GM21367 (cell line): ENCODE measurements around the gene PLA2G4E.

Source experiments
- ATAC-seq: cut with Tn5 transposase; IDR thresholded peaks from one replicate; pipeline ENCODE4 v1.9.1; 2021; ENCODE audit not compliant: unreplicated experiment

The PLA2G4E gene

DNA sequence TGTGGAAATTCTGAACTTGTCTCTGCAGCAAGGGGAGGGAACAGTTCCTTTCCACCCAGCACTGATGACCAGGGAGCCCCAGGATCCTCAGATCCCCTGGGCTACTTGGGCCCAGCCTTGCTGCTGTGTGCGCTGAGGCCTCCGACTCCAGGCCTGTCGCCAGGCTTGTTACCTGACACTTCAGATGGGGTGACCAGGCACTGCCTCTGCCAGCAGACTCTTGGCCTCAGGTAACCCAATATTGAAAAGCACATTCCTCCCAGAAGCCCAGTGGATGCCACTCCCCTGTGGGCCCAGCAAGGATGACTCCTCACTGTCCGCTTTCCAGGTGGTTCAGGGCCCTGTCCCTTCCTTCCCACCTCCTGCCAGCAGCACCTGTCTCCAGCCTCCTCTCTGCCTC is 3.5 kb upstream of the PLA2G4E start:
- ATAC-seq, result no peak

DNA sequence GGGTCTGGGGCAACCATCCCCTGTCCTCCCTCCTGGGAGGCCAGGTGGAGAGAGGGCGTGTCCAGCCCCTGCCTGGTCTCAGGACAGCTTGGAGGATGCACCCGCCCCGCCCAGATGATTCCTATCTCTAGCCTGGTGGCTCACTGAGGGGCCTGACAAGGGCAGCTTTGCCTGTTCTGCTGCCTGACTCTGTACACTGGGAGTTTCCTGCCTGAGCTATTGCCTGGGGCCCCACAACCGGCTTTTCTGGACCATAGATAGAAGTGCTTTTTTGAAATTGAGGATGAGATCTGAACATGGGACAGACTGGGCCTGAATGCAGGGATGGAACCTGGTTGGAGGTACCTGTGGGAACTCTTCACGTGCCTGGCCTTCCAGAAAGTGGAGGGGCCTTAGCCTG is 751 bp upstream of the PLA2G4E start:
- ATAC-seq, result no peak

DNA sequence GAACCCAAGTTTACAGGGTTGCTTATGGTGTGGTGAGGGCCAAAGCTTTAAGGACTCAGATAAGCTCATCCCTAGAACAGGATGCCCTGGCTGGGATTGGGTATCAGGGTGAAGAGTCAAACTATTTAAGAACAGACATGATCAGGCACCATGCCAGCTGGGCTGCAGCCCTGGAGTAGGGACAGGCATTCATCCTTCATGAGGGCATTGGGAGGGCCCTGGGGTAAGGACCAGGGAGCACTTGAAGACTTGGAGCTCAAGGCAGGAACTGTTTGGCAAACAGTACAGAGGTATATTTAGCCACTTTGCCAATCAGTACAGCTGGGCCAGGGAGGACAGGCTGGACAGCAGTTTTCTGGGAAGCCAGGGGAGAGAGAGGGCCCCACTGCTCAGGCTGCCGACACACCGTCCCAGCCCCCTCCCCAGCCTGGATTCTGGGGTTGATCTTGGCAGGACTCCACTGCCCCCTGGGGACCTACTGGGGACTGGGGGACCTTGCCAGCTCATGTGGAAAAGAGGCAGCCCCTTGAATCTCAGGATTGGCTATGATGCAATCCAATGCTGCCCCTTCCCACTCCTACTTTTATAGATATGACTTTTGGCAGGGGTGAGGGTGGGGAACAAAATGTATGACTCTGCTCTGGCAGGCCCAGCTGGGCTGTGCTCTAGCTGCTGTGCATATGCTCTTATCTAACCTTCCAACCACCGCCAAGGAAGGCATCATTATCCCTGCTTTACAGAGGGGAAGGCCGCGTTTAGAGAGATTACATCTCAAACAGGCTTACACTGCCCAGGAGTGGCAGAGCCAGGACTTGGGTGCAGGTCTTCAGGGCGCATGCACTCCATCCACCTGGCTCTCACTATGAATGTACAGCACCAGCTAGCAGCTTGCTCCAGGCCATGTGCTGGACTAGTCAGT is 2.3 kb downstream of the PLA2G4E start:
- no peak for ATAC-seq

DNA sequence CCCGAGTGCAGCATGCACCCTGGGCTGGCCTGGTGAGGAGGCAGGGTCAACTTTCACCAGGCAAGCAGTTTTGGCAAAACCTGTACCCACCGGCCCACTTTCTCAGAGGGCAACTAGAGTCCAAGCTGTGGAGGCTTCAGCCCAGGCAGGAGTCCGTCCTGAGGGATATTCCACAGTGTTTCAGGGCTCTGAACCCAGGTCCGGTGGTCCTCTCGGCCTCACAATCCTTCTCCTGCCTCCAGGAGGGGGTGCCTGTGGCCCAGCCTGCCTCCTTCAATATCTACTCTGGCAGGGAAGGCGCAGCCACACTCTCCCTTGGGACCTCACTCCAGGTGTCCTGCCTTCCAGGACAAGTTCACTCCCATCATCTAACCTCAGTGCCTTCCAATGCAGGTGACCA is 3.9 kb downstream of the PLA2G4E start:
- ATAC-seq, result no peak

DNA sequence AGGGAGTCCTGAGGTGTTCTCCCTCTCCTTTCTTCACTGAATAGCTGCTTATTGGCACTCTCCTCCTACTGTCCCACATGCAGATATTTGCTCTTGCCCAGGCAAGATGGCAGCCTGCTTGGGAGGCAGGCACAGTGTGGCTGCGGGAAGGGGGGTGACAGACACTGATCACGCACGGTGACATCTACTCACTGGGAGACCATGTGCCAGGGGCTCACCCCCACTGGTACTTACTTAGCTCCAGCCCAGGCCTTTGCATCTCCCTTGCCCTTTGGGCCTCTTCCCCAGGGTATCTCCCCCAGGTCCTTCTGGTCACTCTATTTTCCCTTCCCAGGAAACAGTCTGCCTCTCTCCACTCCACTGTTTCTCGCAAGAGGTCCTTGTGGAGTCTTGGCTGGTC is 6.4 kb downstream of the PLA2G4E start:
- no peak for ATAC-seq

DNA sequence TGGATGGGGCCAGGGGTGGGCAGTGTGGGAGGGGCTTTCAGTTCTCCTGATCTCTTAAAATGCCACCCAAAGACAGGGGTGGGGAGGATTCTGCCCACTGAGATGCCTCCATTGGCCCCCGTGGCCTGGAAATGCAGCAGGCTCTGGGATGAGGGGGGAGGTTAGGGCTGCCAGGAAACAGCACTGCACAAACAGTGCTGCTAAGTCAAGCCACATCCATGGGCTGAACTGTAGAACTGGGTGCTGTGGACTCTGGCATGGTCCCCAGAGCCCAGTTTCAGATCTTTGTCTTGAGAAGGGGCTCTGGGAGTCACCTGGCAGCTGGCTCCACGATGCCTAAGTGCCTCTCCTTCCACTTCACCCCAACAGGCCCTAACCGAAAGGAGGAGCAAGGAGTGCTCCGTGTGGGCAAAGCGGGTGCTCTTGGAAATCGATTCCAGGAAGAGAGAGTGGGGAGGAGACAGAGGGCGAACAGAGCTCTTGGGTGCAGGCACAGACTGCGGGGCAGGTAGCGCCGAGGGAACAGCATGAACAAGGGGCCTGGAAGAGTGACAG is 7.8 kb downstream of the PLA2G4E start:
- ATAC-seq, result no peak

DNA sequence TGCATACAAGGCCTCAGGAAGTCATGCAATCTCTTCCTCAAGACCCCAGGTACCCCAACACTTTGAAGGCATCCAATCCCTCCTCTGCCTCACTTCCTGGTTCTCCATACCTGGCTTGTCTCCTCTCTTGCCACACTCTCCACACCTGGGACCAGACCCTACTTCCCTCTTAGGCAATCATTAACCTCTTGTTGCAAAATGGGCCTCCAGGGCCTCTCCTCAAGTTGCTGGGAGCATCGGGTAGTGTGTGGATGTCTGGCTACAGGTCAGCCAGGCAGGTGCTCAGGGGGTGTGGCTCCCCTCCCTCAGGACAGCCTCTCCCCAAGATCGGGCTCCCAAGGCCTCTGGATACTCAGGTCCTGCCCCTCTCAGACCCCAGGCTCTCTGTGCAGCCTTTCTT is 8.6 kb downstream of the PLA2G4E start:
- ATAC-seq, result no peak

DNA sequence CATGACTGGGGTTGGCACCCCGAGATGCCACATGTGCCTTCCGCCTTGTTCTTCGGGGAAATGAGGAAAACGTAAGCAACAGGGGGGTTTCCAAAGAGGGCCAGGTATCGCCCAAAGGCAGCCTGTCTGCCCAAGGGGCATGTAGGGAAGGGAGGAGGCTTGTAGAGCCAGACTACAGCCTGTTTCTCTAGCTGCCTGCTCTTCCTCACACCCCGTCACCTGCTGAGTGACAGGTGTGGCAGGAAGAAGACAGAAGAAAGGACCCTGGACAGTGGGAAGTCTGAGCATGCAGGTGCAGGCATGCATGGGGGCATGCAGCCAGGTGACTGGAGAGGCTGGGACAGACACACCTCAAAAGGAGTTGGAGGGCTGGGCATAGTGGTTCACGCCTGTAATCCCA is 9.8 kb downstream of the PLA2G4E start:
- no peak for ATAC-seq

DNA sequence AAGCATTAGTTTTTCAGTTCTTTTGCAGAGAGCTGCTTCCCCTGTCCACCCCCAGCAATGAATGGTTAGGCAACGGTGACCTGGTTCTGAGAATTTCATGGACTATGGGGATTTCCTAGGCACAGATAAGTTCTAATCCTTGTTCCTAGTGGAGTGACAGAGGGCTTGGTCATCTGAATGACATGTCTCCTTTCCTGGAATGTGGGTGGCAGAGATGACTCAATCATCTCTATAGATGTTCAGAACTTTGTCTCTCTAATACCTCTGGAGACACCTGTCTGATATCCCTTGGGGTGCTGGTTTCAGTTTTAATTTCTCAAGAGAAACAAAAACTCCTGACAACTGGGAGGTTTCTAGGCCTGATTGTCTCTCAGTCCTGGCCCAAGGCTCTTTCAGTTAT is 10.4 kb downstream of the PLA2G4E start:
- ATAC-seq, result no peak

DNA sequence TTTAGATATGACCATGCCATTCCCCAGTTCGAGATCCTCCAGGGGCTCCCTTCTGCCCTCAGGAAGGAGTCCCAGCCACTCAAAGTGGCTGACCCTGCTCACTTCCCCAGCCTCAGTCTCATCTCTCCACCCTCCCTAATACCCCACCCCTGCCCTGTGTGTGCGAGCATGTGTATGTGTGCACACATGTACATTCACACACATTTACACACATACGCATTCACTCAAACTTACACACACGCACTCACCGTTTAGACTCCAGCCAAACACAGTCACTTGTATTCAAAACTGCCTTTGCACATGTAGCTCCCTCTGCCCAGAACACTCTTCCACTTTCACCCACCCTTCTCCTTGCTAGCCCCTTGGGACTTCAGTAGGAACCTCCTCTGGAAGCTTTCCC is 11.4 kb downstream of the PLA2G4E start:
- no peak for ATAC-seq

DNA sequence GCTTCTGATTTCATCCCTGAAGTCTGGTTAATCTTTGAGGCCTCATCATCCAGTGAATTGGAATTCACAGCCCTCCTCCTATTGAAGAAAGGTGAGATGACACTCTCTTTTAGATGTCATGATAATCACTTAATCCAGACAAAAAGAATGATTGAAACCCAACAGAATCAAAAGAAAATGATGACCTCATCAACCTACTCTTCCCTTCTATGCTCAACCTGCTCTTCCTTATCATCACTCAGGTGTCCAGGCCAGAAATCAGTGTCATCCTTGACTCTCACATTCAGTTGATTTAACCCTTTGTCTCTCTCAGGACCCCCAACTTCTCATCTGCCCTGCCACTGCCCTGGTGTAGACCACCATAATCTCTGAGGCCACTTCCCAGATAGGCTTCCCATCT is 11.8 kb downstream of the PLA2G4E start:
- ATAC-seq, result no peak

DNA sequence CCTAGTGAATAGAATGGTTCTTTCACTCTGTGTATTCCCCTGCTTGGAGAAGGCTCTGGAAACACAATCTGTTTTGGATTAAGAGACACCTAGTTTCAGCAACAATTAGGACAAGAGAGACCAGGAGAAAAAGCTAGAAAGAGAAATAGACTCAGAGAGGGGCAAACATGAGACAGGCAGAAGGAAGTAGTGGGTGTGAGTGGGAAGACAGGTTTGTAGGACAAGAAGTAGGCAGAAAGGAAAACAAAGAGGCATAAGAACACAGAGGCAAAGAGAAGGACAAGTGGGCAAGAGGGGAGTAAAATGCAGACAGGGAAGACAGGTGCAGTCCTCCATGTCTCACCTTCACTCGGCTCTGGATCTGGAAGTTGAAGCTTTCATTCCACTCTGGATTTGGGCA is 13.5 kb downstream of the PLA2G4E start:
- ATAC-seq, result no peak

DNA sequence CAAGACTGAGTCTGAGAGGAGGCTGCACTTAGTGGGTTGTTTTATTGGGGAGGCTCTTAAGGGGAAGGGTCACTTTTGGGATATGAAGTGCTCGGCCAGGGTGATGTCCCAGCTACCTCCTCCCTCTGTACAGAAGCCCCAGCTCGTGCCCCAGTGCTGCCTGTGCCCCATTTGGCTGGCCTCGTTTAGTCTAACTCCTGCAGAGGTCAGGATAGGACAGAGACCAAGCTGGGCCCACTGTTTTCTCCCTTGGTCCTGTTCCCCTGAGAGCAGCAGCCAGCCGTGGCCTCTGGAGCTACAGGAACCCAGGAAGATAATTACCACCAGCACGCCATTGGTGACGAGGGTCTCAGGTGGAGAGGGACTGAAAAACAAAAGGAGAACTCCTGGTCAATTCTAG is 18.5 kb downstream of the PLA2G4E start:
- ATAC-seq, result no peak

DNA sequence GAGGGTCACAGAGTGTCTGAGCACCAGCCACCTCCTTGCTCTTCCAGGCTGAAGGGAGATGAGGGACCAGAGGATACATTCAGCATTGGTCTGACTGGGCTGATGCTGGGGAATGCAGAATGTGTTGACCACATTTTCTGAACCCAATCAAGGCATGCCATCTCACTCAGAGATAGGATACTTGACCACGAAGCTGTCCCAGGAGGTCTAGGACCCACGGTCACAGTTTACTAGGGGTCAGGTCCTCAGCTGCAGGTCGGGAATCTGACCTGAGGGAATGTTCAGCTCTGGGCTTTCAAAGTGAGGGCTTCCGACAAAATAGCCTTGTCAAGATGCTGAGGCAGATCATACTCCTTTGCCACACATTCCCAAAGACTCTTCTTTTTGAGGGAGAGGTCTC is 19.6 kb downstream of the PLA2G4E start:
- ATAC-seq, result no peak

DNA sequence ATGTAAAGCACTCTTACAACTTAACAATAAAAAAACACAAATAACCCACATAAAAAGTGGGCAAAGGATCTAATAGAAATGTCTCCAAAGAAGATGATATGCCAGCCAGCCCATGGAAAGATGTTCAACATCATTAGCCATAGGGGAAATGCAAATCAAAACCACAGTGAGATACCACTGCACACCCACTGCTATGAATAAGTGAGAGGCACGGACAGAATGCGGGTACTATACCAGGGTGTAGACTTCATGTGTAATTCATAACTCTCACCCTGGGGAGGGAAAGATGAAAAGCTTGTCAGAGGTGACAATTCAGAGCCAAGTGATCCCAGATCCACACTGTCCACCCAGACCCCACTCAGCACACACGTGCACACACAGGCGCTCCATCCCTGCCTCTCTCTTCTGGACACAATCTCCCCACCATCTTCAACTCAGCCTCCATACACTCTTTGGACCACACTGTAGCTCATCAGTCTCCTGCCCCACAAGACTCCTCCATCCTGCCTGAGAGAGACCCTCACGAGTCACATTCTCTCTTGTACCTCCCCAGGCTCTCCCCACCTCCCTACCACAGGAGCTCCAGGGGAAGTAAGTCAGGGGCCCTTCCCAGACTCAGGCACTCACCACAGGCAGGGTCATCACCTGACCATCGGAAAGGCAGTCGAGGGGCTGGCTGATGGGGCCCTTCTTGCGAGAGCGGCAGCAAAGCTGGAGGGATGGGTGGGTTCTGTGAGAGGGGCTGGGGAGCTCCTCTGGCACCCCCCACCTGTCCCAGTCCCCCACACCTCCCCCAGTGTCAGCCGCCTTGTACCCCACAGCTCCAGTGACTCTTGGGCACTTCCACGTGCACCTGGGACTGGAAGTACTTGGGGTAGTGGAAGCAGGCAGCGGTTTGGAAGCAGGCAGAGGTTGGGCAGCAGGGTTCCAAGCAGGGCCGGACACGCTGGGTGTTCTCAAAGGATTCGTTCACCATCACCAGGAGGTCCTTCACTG is 21.3 kb downstream of the PLA2G4E start:
- ATAC-seq, result no peak

DNA sequence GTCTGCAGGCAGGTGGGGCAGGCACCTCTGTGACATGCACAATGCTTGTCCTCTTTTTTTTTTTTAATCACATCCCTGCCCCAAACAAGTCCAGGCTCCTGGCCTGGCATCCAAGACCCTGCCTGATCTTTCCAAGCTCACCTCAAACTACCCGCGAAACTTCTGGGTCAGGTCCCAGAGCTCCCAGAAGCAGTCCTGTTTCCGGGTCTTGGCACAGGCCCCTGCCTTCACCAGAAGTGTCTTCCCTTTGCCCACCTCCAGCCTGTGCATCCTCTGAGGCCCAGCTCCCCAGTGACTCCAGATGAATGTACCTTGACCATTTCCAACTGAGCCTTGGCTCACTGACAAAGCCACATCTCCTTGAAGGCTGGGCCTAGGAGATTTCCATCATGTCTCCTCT is 23.0 kb downstream of the PLA2G4E start:
- no peak for ATAC-seq

DNA sequence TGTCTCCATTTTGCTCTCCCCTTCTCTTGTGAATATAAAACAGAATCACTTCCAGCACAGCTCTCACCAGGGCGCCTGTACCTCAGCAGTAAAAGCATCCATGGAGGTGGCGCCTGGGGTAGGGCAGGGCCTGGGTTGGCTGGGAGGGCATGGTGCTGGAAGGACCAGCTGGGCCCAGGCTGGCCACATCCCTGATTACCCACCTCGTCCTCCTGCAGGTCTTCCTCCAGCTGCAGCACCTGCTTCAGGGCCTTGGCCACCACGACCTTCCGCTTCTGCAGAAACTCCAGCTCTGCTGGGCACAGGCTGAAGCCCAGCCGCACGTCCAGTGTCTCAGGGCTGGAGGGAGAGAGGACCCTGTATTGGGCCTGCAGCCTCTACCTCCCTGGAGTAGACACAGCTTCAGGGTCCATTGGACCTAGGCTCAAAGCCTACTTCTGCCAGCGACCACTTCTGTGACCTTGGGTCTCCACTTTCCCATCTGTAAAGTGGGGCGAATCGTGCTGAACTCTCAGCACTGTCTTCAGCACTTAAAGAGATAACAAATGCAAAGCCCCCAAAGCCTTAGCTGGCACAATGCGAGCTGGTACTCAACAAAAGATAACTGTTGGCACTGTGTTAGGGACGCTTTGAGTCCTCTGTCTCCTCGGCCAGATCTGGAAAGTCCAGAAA is 23.8 kb downstream of the PLA2G4E start:
- no peak for ATAC-seq

DNA sequence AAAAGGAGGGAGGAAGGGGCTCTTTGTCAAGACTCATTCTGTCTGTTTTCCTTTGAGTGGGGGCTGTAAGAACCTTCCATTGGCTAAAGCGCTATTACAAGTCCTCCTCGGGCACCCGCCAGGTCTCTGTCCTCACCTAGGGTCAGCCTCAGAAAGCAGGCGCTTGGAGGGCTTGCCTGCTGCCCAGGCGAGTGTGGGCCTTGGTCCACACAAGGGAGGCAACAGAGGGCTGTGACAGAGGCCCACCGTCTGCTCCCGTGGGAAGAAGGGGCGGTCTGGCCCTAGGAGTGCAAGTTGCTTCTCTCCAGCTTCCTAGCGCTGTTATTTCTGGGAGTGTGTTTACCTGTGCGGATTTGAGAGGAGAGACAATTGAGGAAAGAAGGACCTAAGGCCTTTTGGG is 24.5 kb downstream of the PLA2G4E start:
- no peak for ATAC-seq

DNA sequence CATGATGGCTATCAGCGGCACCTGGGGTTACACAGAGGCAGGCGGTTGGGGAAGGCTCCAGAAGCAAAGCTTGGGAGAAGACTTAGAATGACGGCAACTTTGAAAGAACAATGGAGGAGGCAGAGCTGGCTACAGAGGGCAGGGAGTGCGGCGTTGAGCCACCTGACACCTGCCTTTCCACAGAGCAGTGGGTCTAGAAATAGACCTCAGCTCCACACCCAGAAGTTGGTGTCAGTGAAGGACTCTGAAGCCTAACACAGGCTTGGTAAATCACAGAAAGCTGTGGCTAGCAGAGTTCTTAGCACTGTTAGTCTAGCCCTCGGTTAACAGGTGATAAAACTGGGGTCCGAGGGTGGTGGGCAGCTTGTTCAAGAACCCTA is 25.4 kb downstream of the PLA2G4E start:
- no peak for ATAC-seq

DNA sequence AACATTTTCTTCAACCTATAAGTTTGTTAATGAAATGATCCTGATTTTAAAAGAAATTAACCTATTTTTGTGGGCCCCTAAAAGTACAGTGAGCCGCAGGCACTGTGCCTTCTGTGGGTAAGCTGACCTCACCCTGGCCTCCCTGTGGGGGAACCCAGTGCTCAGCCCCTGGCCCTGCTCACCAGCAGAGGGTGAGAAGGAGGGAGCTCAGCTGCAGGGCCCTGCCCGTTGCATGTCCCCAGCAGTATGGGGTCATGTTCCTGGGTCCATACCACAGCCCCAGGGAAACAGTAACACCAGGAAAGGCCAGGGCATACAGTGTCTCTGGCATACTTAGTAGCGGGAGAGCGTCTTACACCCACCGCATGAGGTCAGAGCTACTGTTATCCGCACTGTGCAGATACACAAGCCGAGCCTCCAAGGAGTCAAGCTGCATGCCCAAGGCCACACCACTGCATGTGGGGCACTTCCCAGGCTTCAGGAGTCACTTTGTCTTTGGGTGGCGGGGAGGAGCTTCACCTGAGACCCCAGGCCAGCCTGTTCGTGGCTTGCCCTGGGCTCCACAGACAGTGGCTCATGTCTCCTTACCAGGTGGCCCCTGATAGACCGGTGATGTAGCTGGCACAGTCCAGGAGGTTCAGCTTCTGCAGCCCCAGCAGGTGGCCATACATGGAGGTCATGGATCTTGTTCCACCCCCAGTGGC is 25.9 kb downstream of the PLA2G4E start:
- no peak for ATAC-seq
